HepG2 (cell line): Measurements from ENCODE around the gene RBCK1. TPM values are rescaled to one million over a fixed set of nuclear protein-coding genes. Genes with fewer than 3 reads are reported as not detected.

Source experiments
- AGO2 ChIP-seq: fragments of 200-400 bp; formaldehyde crosslinking; optimal IDR thresholded peaks from 2 replicates; pipeline ENCODE3; 2017; ENCODE audit warnings: mild to moderate bottlenecking, low read depth, low read length, moderate library complexity
- ASH2L ChIP-seq: fragments of 300-600, 200-600 bp; sonication (generic); IDR thresholded peaks from 2 replicates; pipeline ENCODE4 v1.7.0; 2017; ENCODE audit warnings: low read depth, mild to moderate bottlenecking, moderate library complexity, mixed read lengths, low read length; ENCODE audit not compliant: insufficient read length
- ELF4 ChIP-seq: sonication (generic); formaldehyde crosslinking; IDR thresholded peaks from 2 replicates; pipeline ENCODE4 v1.5.0; 2020; ENCODE audit warnings: missing genetic modification reagents, mild to moderate bottlenecking, moderate library complexity, borderline replicate concordance
- ERF ChIP-seq: IDR thresholded peaks from 2 replicates; pipeline ENCODE4 v1.6.1; 2018; ENCODE audit warnings: missing biosample characterization, missing genetic modification reagents
- FIP1L1 ChIP-seq: fragments of 200-400 bp; formaldehyde crosslinking; IDR thresholded peaks from 2 replicates; pipeline ENCODE4 v1.6.1; 2018; ENCODE audit warnings: low read depth, mild to moderate bottlenecking, low read length, moderate library complexity, borderline replicate concordance; ENCODE audit not compliant: insufficient read depth
- GLI4 ChIP-seq: sonication (generic); formaldehyde crosslinking; IDR thresholded peaks from 2 replicates; pipeline ENCODE4 v1.5.1; 2020; ENCODE audit warnings: missing genetic modification reagents, mild to moderate bottlenecking, moderate library complexity, borderline replicate concordance
- MXD3 ChIP-seq: IDR thresholded peaks from 2 replicates; pipeline ENCODE4 v1.6.1; 2016; ENCODE audit warnings: mild to moderate bottlenecking, missing biosample characterization, missing genetic modification reagents
- NFIC ChIP-seq: IDR thresholded peaks from 2 replicates; pipeline ENCODE4 v1.6.1; 2012; ENCODE audit warnings: mild to moderate bottlenecking, low read length, inconsistent platforms
- PHF21A ChIP-seq: sonication (generic); formaldehyde crosslinking; IDR thresholded peaks from 2 replicates; pipeline ENCODE4 v1.5.0; 2020; ENCODE audit warnings: mild to moderate bottlenecking, missing genetic modification reagents
- REL ChIP-seq: sonication (generic); formaldehyde crosslinking; conservative IDR thresholded peaks from 2 replicates; pipeline ENCODE4 v1.8.0; 2022; ENCODE audit warnings: mild to moderate bottlenecking, missing genetic modification reagents, moderate library complexity
- REXO4 ChIP-seq: sonication (generic); formaldehyde crosslinking; IDR thresholded peaks from 2 replicates; pipeline ENCODE4 v1.8.0; 2022; ENCODE audit warnings: missing genetic modification reagents, mild to moderate bottlenecking, borderline replicate concordance
- ZFP36 ChIP-seq: fragments of 150-350 bp; IDR thresholded peaks from 2 replicates; pipeline ENCODE4 v1.6.1; 2018; ENCODE audit warnings: borderline replicate concordance, low read length, low read depth; ENCODE audit not compliant: partially characterized antibody
- ZNF296 ChIP-seq: sonication (generic); formaldehyde crosslinking; conservative IDR thresholded peaks from 2 replicates; pipeline ENCODE4 v1.5.0; 2020; ENCODE audit warnings: mild to moderate bottlenecking, missing genetic modification reagents
- ZNF562 ChIP-seq: sonication (generic); formaldehyde crosslinking; IDR thresholded peaks from 2 replicates; pipeline ENCODE4 v1.8.0; 2022; ENCODE audit warnings: missing genetic modification reagents, borderline replicate concordance
- ZNF703 ChIP-seq: sonication (generic); formaldehyde crosslinking; IDR thresholded peaks from 2 replicates; pipeline ENCODE4 v1.5.1; 2020; ENCODE audit warnings: missing genetic modification reagents, mild to moderate bottlenecking, moderate library complexity, borderline replicate concordance
- ZNF746 ChIP-seq: sonication (generic); formaldehyde crosslinking; IDR thresholded peaks from 2 replicates; pipeline ENCODE4 v1.8.0; 2022; ENCODE audit warnings: mild to moderate bottlenecking, missing genetic modification reagents
- ZNF784 ChIP-seq: sonication (generic); formaldehyde crosslinking; IDR thresholded peaks from 2 replicates; pipeline ENCODE4 v1.5.1; 2020; ENCODE audit warnings: missing genetic modification reagents, mild to moderate bottlenecking, borderline replicate concordance
- ZUFSP ChIP-seq: sonication (generic); formaldehyde crosslinking; IDR thresholded peaks from 2 replicates; pipeline ENCODE4 v1.9.0; 2021; ENCODE audit warnings: missing genetic modification reagents, mild to moderate bottlenecking, borderline replicate concordance
- polyA plus RNA-seq, 8 experiments: library from polyadenylated mRNA; depleted of rRNA in 3 of 8; stranded (reverse) in 7 of 8; unstranded in 1 of 8; fragments of >200 nt; fragmentation: Illumina TruSeq in 4 of 8; extraction: Trizol in 4 of 8; gene quantifications; 2 replicates each; pipeline versions ENCODE4 v1.2.1 to v1.2.3, GENCODE V29; 2011 to 2016; ENCODE audit warnings: low read depth in 4 of 8, missing spikeins in 1 of 8, mixed read lengths in 1 of 8; ENCODE audit not compliant: insufficient read depth in 1 of 8
- total RNA-seq, 5 experiments: library from RNA; depleted of rRNA; stranded (reverse); fragments of >200 nt; fragmentation: Illumina TruSeq; extraction: Trizol; gene quantifications; 2 replicates each; pipeline ENCODE4 v1.2.3, GENCODE V29; 2016; ENCODE audit warnings: low read depth in 1 of 5
- TF ChIP-seq, protein P1 (sequence below): sonication (generic); formaldehyde crosslinking; IDR thresholded peaks from 2 replicates; pipeline ENCODE4 v1.8.0; 2022; ENCODE audit warnings: missing genetic modification reagents, mild to moderate bottlenecking, inconsistent platforms, borderline replicate concordance
- TF ChIP-seq, protein P2 (sequence below): sonication (generic); formaldehyde crosslinking; IDR thresholded peaks from 2 replicates; pipeline ENCODE4 v1.9.0; 2021; ENCODE audit warnings: missing genetic modification reagents, borderline replicate concordance

The RBCK1 gene
- total and polyA plus RNA-seq, 2 of the 13 experiments (the other 11 are each of a cell fraction or from before 2014, with no cell fraction given): 149 to 215 TPM

GRCh38 chr20:407953-408842 lies at the start of gene RBCK1 (continued):
- TF ChIP-seq, protein P1, sequence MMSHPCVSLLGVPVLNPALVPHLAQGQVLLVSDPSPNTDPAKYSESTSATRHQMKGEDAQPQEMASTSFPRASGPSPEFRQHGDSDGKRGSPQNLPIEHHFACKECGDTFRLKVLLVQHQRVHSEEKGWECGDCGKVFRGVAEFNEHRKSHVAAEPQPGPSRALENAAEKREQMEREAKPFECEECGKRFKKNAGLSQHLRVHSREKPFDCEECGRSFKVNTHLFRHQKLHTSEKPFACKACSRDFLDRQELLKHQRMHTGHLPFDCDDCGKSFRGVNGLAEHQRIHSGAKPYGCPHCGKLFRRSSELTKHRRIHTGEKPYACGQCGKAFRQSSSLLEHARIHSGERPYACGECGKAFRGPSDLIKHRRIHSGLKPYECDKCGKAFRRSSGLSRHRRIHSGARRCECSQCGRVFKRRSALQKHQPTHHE (CRISPR knock-in tag): peak; percentile 92; the same call in 1 of the 2 replicates
- TF ChIP-seq REL (CRISPR knock-in tag) (no peak; the same call in 1 of the 2 replicates), ZNF296 (CRISPR knock-in tag) (peak; percentile 95), PHF21A (0 out of 2 replicates have a peak, but pooled peaks have one; percentile 18), ZUFSP (no peak), ZNF784 (CRISPR knock-in tag) (peak; percentile 40; the same call in 1 of the 2 replicates), ERF (CRISPR knock-in tag) (peak; percentile 42; the same call in 1 of the 2 replicates), NFIC (no peak), ASH2L (peak; percentile 93), GLI4 (CRISPR knock-in tag) (peak; percentile 89; the same call in 1 of the 2 replicates), MXD3 (CRISPR knock-in tag) (peak; percentile 91), FIP1L1 (peak; percentile 78; the same call in 1 of the 2 replicates), ZFP36 (no peak), ZNF562 (CRISPR knock-in tag) (no peak), ZNF746 (peak; percentile 88; the same call in 1 of the 2 replicates), AGO2 (peak; percentile 99), REXO4 (CRISPR knock-in tag) (no peak), ELF4 (CRISPR knock-in tag) (peak; percentile 75; the same call in 1 of the 2 replicates), ZNF703 (CRISPR knock-in tag) (peak; percentile 90; the same call in 1 of the 2 replicates)
- TF ChIP-seq, protein P2, sequence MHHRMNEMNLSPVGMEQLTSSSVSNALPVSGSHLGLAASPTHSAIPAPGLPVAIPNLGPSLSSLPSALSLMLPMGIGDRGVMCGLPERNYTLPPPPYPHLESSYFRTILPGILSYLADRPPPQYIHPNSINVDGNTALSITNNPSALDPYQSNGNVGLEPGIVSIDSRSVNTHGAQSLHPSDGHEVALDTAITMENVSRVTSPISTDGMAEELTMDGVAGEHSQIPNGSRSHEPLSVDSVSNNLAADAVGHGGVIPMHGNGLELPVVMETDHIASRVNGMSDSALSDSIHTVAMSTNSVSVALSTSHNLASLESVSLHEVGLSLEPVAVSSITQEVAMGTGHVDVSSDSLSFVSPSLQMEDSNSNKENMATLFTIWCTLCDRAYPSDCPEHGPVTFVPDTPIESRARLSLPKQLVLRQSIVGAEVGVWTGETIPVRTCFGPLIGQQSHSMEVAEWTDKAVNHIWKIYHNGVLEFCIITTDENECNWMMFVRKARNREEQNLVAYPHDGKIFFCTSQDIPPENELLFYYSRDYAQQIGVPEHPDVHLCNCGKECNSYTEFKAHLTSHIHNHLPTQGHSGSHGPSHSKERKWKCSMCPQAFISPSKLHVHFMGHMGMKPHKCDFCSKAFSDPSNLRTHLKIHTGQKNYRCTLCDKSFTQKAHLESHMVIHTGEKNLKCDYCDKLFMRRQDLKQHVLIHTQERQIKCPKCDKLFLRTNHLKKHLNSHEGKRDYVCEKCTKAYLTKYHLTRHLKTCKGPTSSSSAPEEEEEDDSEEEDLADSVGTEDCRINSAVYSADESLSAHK (CRISPR knock-in tag): peak; percentile 90; the same call in 1 of the 2 replicates
